Right atrium auricular region (tissue), 2 donors: Measurements from ENCODE around the gene ANP32B. TPM values are rescaled to one million over a fixed set of nuclear protein-coding genes. Genes with fewer than 3 reads are reported as not detected.
"Not testable (repeated sequence)": the region's sequence is repeated elsewhere in the genome, so short reads cannot be mapped to it uniquely, and the experiment has no call there.

ENCODE experiments used
- DNase-seq: peaks from one replicate; pipeline ENCODE4 v3.0.0-alpha.2; 2019; ENCODE audit warnings: low spot score
- H3K27ac ChIP-seq, 2 donors: fragments of 200-600 bp; sonication (generic); 1 replicate in 1 of 2; 2 replicates in 1 of 2; pipeline ENCODE4 v1.5.1; 2016 to 2019
- H3K27me3 ChIP-seq, 2 donors: fragments of 200-600 bp; sonication (generic); one replicate each; pipeline versions ENCODE4 v1.5.1 to v1.6.0; 2017 to 2019
- H3K36me3 ChIP-seq: fragments of 200-600 bp; sonication (generic); one replicate; pipeline ENCODE4 v1.5.1; 2016
- H3K4me1 ChIP-seq, 2 donors: fragments of 200-600 bp; sonication (generic); one replicate each; pipeline versions ENCODE4 v1.5.1 to v1.6.0; 2017 to 2019
- H3K4me3 ChIP-seq, 2 donors: fragments of 200-600 bp; sonication (generic); 1 replicate in 1 of 2; 2 replicates in 1 of 2; pipeline ENCODE4 v1.5.1; 2017 to 2019; ENCODE audit warnings: mild to moderate bottlenecking in 1 of 2, moderate library complexity in 1 of 2
- H3K9me3 ChIP-seq, 2 donors: fragments of 200-600 bp; sonication (generic); one replicate each; pipeline ENCODE4 v1.5.1; 2019
- CTCF ChIP-seq, 2 donors: fragments of 200-600 bp; sonication (generic); IDR thresholded peaks; one replicate each; pipeline ENCODE4 v1.5.1; 2019; ENCODE audit warnings: antibody characterized with exemption in 2 of 2
- total RNA-seq, 2 donors: library from RNA; depleted of rRNA; stranded (reverse); fragments of >200 nt; gene quantifications; one replicate each; pipeline ENCODE4 v1.1.0, GENCODE V29; 2016

ANP32B gene
- total RNA-seq, 2 donors from 2014 or later, result 19.5 to 26.8 TPM

DNA sequence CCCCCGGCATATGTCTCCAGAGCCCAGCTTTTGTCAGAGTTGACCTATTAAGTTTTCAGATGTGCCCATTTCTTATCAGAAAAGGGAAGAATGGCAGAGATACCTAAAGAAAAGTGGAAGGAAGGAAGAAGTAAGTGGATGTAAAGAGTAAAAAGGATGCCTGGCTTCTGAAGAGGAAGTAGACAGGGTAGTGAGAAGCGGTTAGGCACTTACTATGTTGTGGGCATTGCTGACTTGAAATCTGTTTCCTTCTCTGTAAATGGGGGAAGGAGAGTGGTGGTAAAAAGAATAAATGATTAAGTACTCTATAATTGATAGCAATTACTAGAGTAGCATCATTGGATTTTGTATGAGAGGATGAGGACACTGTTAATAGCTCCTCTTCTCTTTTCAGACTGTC is 9.9 kb downstream of the ANP32B start:
- no peak for DNase-seq
- no peak for TF ChIP-seq CTCF (IDR thresholded peaks at IDR 0.05)
- Histone ChIP-seq H3K27ac (no peak overlapping the region), H3K4me3 (no peak overlapping the region), H3K36me3 (peaks cover 23% of the 10 kb centered on the region), H3K9me3 (no peaks in the 10 kb centered on the region), H3K27me3 (no peaks in the 10 kb centered on the region), H3K4me1 (peaks cover 0 to 51% of the 10 kb centered on the region in 2 donors)

- H3K36me3 ChIP-seq, result peaks cover 30% of the 10 kb centered on the region
- H3K27me3 ChIP-seq, result no peaks in the 10 kb centered on the region
- no peak overlapping the region for H3K4me3 ChIP-seq
- no peak for DNase-seq
- no peak for TF ChIP-seq CTCF (IDR thresholded peaks at IDR 0.05)
- H3K27ac ChIP-seq, result no peak overlapping the region
- H3K4me1 ChIP-seq, result peaks cover 0 to 39% of the 10 kb centered on the region in 2 donors
- no peaks in the 10 kb centered on the region for H3K9me3 ChIP-seq
These were observed 11.6 kb downstream of the ANP32B start for GRCh38 chr9:97994703-97995102.

DNA sequence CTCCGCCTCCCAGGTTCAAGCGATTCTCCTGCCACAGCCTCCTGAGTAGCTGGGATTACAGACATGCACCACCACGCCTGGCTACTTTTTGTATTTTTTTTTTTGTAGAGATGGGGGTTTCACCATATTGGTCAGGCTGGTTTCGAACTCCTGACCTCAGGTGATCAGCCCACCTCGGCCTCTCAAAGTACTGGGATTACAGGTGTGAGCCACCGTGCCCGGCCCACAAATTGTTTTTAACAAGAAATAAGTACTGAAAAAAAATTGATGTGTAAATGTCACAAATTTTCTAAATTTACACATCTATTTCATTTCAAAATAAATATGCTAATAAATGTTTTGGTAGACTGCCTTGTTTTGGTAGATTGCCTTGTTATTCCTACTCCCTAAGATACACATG is 13.5 kb downstream of the ANP32B start:
- H3K4me3 ChIP-seq, DNase-seq, H3K27ac ChIP-seq, H3K27me3 ChIP-seq, H3K9me3 ChIP-seq: not testable (repeated sequence)
- peaks cover 0 to 23% of the 10 kb centered on the region in 2 donors for H3K4me1 ChIP-seq
- peaks cover 34% of the 10 kb centered on the region for H3K36me3 ChIP-seq

GRCh38 chr9:97997330-97998276 is 14.5 kb downstream of the ANP32B start:
- H3K4me1 ChIP-seq, result peaks cover 0 to 16% of the 10 kb centered on the region in 2 donors
- TF ChIP-seq CTCF (IDR thresholded peaks at IDR 0.05), result no peak
- no peaks in the 10 kb centered on the region for H3K27me3 ChIP-seq
- H3K4me3 ChIP-seq, result no peak overlapping the region
- peaks cover 34% of the 10 kb centered on the region for H3K36me3 ChIP-seq
- no peak for DNase-seq
- no peaks in the 10 kb centered on the region for H3K9me3 ChIP-seq
- no peak overlapping the region for H3K27ac ChIP-seq

GRCh38 chr9:98002808-98003207 is 19.7 kb downstream of the ANP32B start:
- H3K27me3 ChIP-seq, result no peaks in the 10 kb centered on the region
- no peak for TF ChIP-seq CTCF (IDR thresholded peaks at IDR 0.05)
- H3K36me3 ChIP-seq, result peaks cover 52% of the 10 kb centered on the region
- no peak overlapping the region for H3K27ac ChIP-seq
- H3K4me1 ChIP-seq, result peaks cover 0 to 7% of the 10 kb centered on the region in 2 donors
- no peaks in the 10 kb centered on the region for H3K9me3 ChIP-seq
- no peak for DNase-seq
- no peak overlapping the region for H3K4me3 ChIP-seq

- Histone ChIP-seq H3K4me1 (peaks cover 0 to 25% of the 10 kb centered on the region in 2 donors), H3K9me3 (no peaks in the 10 kb centered on the region), H3K36me3 (peaks cover 50% of the 10 kb centered on the region), H3K27me3 (no peaks in the 10 kb centered on the region), H3K27ac (no peak overlapping the region), H3K4me3 (no peak overlapping the region)
- no peak for DNase-seq
- TF ChIP-seq CTCF (IDR thresholded peaks at IDR 0.05), result no peak
These were observed 23.1 kb downstream of the ANP32B start for GRCh38 chr9:98006127-98006796.
